Muscle of leg (tissue), 11 donors: Measurements from ENCODE around the gene FCF1. TPM values are rescaled to one million over a fixed set of nuclear protein-coding genes. Genes with fewer than 3 reads are reported as not detected.
"Not testable (repeated sequence)": the region's sequence is repeated elsewhere in the genome, so short reads cannot be mapped to it uniquely, and the experiment has no call there.

Experiments used
- DNase-seq: peaks from one replicate; pipeline ENCODE4 v3.0.0; 2013
- H3K27ac ChIP-seq: one replicate; pipeline ENCODE4 v1.5.1; 2013; ENCODE audit warnings: mild to moderate bottlenecking, low read length, control low read depth
- H3K27me3 ChIP-seq: one replicate; pipeline ENCODE4 v1.6.1; 2013; ENCODE audit warnings: low read length; ENCODE audit not compliant: control insufficient read depth, insufficient read depth
- H3K36me3 ChIP-seq: one replicate; pipeline ENCODE4 v1.6.1; 2013; ENCODE audit warnings: low read length; ENCODE audit not compliant: control insufficient read depth, insufficient read depth
- H3K4me1 ChIP-seq: one replicate; pipeline ENCODE4 v1.6.1; 2013; ENCODE audit warnings: low read length; ENCODE audit not compliant: control insufficient read depth, insufficient read depth
- H3K4me3 ChIP-seq: one replicate; pipeline ENCODE4 v1.5.1; 2013; ENCODE audit warnings: low read length, control low read depth
- H3K9me3 ChIP-seq: replicated peaks from 2 replicates; pipeline ENCODE4 v1.6.1; 2013; ENCODE audit warnings: low read depth, low read length; ENCODE audit not compliant: control insufficient read depth
- WGBS: methylation state at CpG from one replicate; pipeline ENCODE4 v1.1.5; 2013; ENCODE audit warnings: missing lambda C conversion rate; ENCODE audit not compliant: insufficient coverage; 5-methylcytosine and 5-hydroxymethylcytosine counted together
- polyA plus RNA-seq, 8 donors: library from polyadenylated mRNA; unstranded; fragments of 120-200 nt; gene quantifications; one replicate each; pipeline versions ENCODE4 v1.2.1 to v1.2.3, GENCODE V29; 2013; ENCODE audit warnings: inconsistent platforms in 1 of 8, low replicate concordance in 1 of 8; ENCODE audit not compliant: insufficient read length in 8 of 8, insufficient read depth in 1 of 8
- total RNA-seq: library from RNA; stranded (reverse); fragments of 120-200 nt; gene quantifications from one replicate; pipeline ENCODE4 v1.2.4, GENCODE V29; 2013

Gene FCF1
- total and polyA plus RNA-seq, 9 donors, result 21.9 to 49.0 (median 38.4) TPM

DNA sequence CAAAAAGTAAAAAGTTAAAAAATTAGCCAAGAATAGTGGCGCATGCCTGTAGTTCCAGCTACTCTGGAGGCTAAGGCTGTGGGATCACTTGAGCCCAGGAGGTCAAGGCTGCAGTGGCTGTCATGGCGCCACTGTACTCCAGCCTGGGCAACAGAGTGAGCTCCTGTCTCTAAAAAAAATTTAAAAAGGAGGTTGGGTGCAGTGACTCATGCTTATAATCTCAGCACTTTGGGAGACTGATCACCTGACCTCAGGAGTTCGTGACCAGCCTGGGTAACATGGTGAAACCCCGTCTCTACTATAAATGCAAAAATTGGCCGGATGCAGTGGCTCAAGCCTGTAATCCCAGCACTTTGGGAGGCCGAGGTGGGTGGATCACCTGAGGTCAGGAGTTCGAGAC is 42.0 kb downstream of the FCF1 start:
- Histone ChIP-seq H3K27me3 (no peaks in the 10 kb centered on the region), H3K4me1 (no peaks in the 10 kb centered on the region), H3K9me3 (peaks cover 7% of the 10 kb centered on the region), H3K4me3 (no peak overlapping the region), H3K36me3 (no peaks in the 10 kb centered on the region), H3K27ac (no peak overlapping the region)
- DNase-seq, result no peak
- 96% methylated on average over 7 of the region's 7 CpGs for WGBS

DNA sequence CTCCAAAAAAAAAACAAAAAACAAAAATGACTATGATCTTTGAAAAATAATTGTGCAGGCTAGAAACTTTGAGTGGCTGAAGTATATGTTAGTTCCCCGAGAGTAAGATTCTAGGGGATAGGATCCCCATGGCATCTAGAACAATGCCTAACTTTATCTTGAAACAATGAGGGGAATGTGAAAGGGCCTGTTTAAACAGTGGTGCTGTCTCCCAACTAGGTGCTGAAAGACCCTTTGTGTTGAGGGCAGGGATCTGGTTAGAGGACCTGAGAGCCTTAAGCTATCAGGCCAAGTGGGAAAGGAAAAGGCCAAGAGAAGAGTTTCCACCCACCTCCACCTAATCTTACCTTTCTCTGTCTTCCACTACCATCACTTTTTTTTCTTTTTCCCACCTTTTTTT is 43.4 kb downstream of the FCF1 start:
- Histone ChIP-seq H3K36me3 (no peaks in the 10 kb centered on the region), H3K27me3 (no peaks in the 10 kb centered on the region), H3K4me1 (no peaks in the 10 kb centered on the region), H3K27ac (no peak overlapping the region), H3K9me3 (peaks cover 7% of the 10 kb centered on the region), H3K4me3 (no peak overlapping the region)
- DNase-seq, result no peak
- WGBS, result 86% methylated on average over 1 of the region's 1 CpG

DNA sequence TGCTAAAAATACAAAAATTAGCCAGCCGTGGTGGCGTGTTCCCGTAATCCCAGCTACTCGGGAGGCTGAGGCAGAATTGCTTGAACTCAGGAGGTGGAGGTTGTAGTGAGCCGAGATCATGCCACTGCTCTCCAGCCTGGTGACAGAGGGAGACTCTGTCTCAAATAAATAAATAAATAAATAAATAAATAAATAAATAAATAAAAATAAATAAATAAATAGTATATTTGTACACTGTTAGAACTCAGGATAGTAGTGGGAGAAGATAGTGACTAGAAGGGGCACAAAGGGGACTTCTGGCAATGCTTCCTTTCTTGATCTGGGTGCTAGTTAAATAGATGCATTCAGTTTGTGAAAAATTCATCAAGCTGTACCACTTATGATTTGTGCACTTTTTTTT is 45.6 kb downstream of the FCF1 start:
- not testable (repeated sequence) for H3K4me3 ChIP-seq, H3K36me3 ChIP-seq, H3K27ac ChIP-seq, DNase-seq, H3K9me3 ChIP-seq, H3K4me1 ChIP-seq, H3K27me3 ChIP-seq
- 100% methylated on average over 4 of the region's 5 CpGs for WGBS

DNA sequence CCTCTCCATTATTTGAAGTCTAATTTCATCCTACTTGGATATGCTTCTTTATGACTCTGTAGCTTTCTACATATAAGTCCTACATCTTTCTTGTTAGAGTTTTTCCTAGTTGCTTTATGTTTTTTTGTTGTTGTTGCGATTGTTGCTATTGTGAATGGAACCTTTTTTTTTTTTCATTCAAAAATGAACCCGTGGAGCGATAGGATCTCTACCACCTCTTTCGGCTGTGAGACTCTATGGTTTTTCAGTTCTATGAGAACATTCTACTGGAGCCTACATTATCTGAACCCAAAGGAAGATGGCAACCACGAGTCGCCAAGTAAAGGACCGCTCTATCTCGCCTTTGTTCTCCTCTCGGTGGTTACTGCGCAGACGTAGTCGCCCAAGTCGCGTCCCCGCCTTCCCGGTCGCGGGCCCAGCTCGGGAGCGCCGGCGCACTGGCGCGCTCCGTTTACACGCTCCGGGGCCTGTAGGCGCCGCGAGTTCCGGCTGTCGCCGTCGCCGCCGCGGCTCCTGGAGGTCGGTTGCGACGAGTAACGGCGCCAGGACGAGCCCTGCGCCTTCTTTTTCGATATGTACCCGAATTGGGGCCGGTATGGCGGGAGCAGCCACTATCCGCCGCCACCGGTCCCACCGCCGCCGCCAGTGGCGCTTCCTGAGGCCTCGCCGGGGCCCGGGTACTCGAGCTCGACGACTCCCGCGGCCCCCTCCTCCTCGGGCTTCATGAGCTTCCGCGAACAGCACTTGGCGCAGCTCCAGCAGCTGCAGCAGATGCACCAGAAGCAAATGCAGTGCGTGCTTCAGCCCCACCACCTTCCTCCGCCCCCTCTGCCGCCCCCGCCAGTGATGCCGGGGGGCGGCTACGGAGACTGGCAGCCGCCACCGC is 50.2 kb downstream of the FCF1 start, which contains the start of gene YLPM1:
Gene YLPM1, plus strand, starts transcription at position 400 of the 886 bp plus-strand sequence. Its CDS starts 174 bp downstream, at position 574.
- no peaks in the 10 kb centered on the region for H3K9me3 ChIP-seq
- DNase-seq, result peak; percentile 99
- under 1% methylated on average over 74 of the region's 76 CpGs for WGBS

DNA sequence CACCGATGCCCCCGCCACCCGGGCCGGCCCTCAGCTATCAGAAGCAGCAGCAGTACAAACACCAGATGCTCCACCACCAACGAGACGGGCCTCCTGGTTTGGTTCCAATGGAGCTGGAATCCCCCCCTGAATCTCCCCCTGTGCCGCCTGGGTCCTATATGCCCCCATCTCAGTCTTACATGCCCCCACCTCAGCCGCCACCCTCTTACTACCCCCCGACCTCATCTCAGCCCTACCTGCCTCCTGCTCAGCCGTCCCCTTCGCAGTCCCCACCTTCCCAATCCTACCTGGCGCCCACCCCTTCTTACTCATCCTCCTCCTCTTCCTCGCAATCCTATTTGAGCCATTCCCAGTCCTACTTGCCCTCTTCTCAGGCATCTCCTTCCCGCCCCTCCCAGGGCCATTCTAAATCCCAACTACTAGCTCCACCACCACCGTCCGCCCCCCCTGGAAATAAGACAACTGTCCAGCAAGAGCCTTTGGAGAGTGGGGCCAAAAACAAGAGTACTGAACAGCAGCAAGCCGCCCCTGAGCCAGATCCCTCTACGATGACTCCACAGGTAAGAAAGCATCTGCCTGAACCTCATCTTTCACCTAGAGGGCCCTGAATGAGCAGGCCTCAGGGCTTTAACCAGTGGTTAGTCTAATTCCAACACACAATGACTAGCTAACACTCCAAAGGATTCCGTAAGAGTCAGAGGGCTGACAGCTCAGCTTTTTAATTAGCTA is 51.0 kb downstream of the FCF1 start:
- DNase-seq, result peak; percentile 41
- peak overlapping the region; percentile 100 for H3K4me3 ChIP-seq
- H3K27ac ChIP-seq, result peak overlapping the region; percentile 97
- WGBS, result 0% methylated on average over 16 of the region's 19 CpGs
- H3K36me3 ChIP-seq, result no peaks in the 10 kb centered on the region
- H3K9me3 ChIP-seq, result no peaks in the 10 kb centered on the region
- no peaks in the 10 kb centered on the region for H3K27me3 ChIP-seq
- H3K4me1 ChIP-seq, result peaks cover 8% of the 10 kb centered on the region

More for the DNA sequence above, 50.2 kb downstream of the FCF1 start, which contains the start of gene YLPM1:
- Histone ChIP-seq H3K27ac (peak within 1 kb of the TSS; percentile 97), H3K27me3 (no peaks in the 10 kb centered on the region), H3K36me3 (no peaks in the 10 kb centered on the region), H3K4me3 (peak within 1 kb of the TSS; percentile 100), H3K4me1 (peaks cover 8% of the 10 kb centered on the region)

DNA sequence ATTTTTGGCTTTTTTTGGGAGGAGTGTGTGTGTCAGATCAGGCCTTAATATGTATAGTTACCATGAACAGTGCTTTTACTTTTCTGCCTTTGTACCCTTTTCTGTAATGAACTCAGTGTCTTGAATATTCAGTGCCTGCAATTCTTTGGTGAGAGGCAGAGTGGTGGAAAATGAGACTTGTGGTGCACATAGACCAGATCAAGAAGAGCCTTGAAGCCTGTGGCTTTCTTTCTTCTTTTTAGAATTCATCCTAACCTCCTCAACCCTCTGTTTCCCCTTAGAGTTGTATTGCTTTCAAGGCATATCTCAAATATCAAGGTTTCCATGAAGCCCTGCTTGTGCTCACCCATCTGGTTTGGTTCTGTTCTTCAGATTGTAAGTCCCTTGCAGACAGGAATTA is 52.8 kb downstream of the FCF1 start:
- H3K4me1 ChIP-seq, result peaks cover 8% of the 10 kb centered on the region
- no peak for DNase-seq

DNA sequence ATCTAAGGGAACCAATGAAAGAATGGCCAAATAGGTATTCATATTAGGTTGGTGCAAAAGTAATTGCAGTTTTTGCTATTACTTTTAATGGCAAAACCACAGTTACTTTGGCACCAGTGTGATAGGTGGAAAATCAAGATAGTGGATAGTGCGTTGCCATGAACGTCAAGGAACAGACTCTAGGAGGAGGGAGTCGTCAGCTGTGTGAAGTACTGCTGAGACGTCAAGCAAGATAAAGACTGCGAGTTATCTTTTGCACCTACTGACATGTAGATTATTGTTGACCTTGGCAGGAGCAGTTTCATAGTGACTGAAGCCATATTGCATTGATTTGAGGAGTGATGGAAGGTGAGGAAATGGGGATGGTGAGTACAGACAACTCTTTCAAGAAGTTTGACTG is 58.5 kb downstream of the FCF1 start:
- no peaks in the 10 kb centered on the region for H3K27me3 ChIP-seq
- no peak overlapping the region for H3K4me3 ChIP-seq
- 79% methylated on average over 5 of the region's 5 CpGs for WGBS
- no peaks in the 10 kb centered on the region for H3K9me3 ChIP-seq
- H3K4me1 ChIP-seq, result peaks cover 3% of the 10 kb centered on the region
- DNase-seq, result no peak
- H3K27ac ChIP-seq, result no peak overlapping the region
- no peaks in the 10 kb centered on the region for H3K36me3 ChIP-seq

More for the DNA sequence above, 52.8 kb downstream of the FCF1 start:
- no peak overlapping the region for H3K4me3 ChIP-seq
- H3K36me3 ChIP-seq, result no peaks in the 10 kb centered on the region
- H3K9me3 ChIP-seq, result no peaks in the 10 kb centered on the region
- no peaks in the 10 kb centered on the region for H3K27me3 ChIP-seq
- no peak overlapping the region for H3K27ac ChIP-seq

DNA sequence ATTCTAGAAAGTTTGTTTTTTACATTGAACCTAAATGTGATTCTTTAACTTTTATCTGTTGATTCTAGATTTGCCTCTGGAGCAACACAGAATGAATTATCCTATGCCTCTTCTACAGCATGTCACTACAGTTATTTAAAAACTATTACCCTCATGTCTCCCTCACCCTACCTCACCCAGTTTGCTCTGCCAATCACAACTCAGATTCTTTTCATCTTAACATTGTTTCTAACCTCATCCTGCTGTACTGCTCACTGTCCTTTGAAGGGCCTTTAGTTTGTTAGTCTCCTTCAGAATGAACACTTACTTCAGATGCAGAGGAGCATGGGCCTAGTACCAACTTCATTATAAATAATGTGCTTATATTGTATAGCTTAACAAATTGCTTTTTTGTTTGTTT is 71.7 kb downstream of the FCF1 start:
- Histone ChIP-seq H3K27ac (no peak overlapping the region), H3K4me1 (no peaks in the 10 kb centered on the region), H3K36me3 (peaks cover 31% of the 10 kb centered on the region), H3K9me3 (no peaks in the 10 kb centered on the region), H3K27me3 (no peaks in the 10 kb centered on the region), H3K4me3 (no peak overlapping the region)
- DNase-seq, result peak; percentile 13

DNA sequence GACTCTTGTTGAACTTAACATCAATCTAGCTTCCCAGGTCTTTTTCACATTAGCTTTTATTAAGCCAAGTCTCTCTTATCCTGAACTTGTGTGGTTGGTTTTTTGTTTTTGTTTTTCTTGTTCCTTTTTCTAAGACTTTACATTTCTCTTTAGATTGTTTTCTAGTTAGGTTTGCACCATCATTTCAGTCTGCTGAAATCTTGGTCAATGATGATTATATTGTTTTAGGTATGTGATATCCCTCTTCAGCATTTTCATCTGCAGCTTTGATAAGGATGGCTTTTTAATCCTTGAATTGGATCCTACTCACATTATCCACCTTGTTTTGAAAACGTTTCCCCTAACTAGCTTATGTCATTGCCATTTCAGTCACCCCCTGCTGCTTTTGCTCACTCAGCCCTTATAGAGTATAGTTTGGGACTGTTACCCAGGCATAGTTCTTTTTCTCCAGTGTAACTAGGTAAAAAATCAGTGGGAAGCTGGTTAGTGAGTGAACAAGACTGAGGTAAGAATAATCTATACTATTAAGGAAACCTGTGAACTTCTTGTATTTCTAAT is 72.2 kb downstream of the FCF1 start:
- Histone ChIP-seq H3K36me3 (peaks cover 30% of the 10 kb centered on the region), H3K4me3 (no peak overlapping the region), H3K27ac (no peak overlapping the region), H3K9me3 (no peaks in the 10 kb centered on the region), H3K4me1 (no peaks in the 10 kb centered on the region), H3K27me3 (no peaks in the 10 kb centered on the region)
- DNase-seq, result no peak
- WGBS, result no CpG with 5 or more reads among the region's 1 CpG

DNA sequence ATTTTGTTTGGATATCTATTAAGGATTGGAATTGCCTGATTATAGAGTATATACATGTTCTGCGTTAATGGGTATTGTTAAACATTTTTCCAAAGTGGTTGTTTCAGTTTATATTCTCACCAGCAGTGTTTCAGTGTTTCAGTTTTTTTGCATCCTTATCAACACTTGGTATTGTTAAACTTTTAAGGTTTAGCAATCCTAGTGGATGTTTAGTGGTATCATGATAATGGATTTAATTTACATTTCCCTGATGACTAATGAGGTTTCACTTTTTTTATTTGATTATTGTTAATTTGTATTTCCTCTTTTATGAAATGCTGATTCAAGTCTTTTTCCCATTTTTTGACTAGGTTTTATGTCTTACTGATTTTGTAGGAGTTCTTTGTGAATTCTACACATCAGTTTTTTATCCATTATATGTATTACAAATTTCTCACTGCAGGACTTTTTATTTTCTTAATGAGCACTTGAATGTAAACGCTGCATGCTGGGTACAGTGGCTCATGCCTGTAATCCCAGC is 73.9 kb downstream of the FCF1 start:
- no peaks in the 10 kb centered on the region for H3K4me1 ChIP-seq
- H3K9me3 ChIP-seq, result no peaks in the 10 kb centered on the region
- no peak for DNase-seq
- H3K27ac ChIP-seq, result no peak overlapping the region
- H3K36me3 ChIP-seq, result peaks cover 18% of the 10 kb centered on the region
- 100% methylated on average over 1 of the region's 2 CpGs for WGBS
- no peaks in the 10 kb centered on the region for H3K27me3 ChIP-seq
- no peak overlapping the region for H3K4me3 ChIP-seq
